ENCODE data around the gene WDFY3. TPM values are rescaled to one million over a fixed set of nuclear protein-coding genes. Genes with fewer than 3 reads are reported as not detected.
"Not testable (repeated sequence)": the region's sequence is repeated elsewhere in the genome, so short reads cannot be mapped to it uniquely, and the experiment has no call there.

Gene WDFY3
- total and polyA plus RNA-seq, 10 donors = 1.6 to 208 (median 127) TPM

- 77 to 86% (median 83%) methylated on average over 2 of the region's 2 CpGs for WGBS, 5 donors
- peaks cover 0 to 27% (median 2%) of the 10 kb centered on the region in 6 donors for H3K36me3 ChIP-seq
Observed at GRCh38 chr4:84808332-84808731, 158.2 kb downstream of the WDFY3 start.

GRCh38 chr4:84806541-84806940 is 159.9 kb downstream of the WDFY3 start:
- intact Hi-C loops (cut with DNase I; ENCODE audit: low total_unique reads); DNase-seq; H3K4me1 ChIP-seq; H3K4me3 ChIP-seq; H3K9me3 ChIP-seq; H3K27me3 ChIP-seq (replicated peaks in 1 of 7); H3K27ac ChIP-seq: not testable (repeated sequence)
- peaks cover 0 to 45% (median 5%) of the 10 kb centered on the region in 6 donors for H3K36me3 ChIP-seq
- 93 to 98% (median 96%) methylated on average over 11 of the region's 11 CpGs for WGBS, 5 donors

More at GRCh38 chr4:84808332-84808731, 158.2 kb downstream of the WDFY3 start:
- H3K9me3 ChIP-seq = no peaks in the 10 kb centered on the region
- H3K27me3 ChIP-seq (replicated peaks in 1 of 7) = no peaks in the 10 kb centered on the region
- TF ChIP-seq POLR2A (IDR thresholded peaks at IDR 0.05) (no peak), CTCF (IDR thresholded peaks at IDR 0.05 in 8 of 11, conservative IDR thresholded peaks at IDR 0.05 in 3 of 11) (no peak), POLR2AphosphoS5 (IDR thresholded peaks at IDR 0.05) (no peak)
- intact Hi-C loops (cut with DNase I; ENCODE audit: low total_unique reads) = no loop called here
- H3K4me3 ChIP-seq = no peak overlapping the region
- H3K27ac ChIP-seq = no peak overlapping the region
- H3K4me1 ChIP-seq = no peaks in the 10 kb centered on the region
- no peak for DNase-seq

GRCh38 chr4:84804136-84804535 is 162.4 kb downstream of the WDFY3 start:
- Histone ChIP-seq H3K27ac (no peak overlapping the region), H3K4me1 (no peaks in the 10 kb centered on the region), H3K4me3 (no peak overlapping the region), H3K9me3 (no peaks in the 10 kb centered on the region), H3K27me3 (replicated peaks in 1 of 7) (no peaks in the 10 kb centered on the region), H3K36me3 (peaks cover 0 to 53% (median 9%) of the 10 kb centered on the region in 6 donors)
- 71 to 95% (median 89%) methylated on average over 4 of the region's 4 CpGs for WGBS, 5 donors
- intact Hi-C loops (cut with DNase I; ENCODE audit: low total_unique reads) = no loop called here
- no peak for DNase-seq
- TF ChIP-seq POLR2A (IDR thresholded peaks at IDR 0.05) (no peak), POLR2AphosphoS5 (IDR thresholded peaks at IDR 0.05) (no peak), CTCF (IDR thresholded peaks at IDR 0.05 in 8 of 11, conservative IDR thresholded peaks at IDR 0.05 in 3 of 11) (no peak)

- Histone ChIP-seq H3K27ac (no peak overlapping the region), H3K9me3 (no peaks in the 10 kb centered on the region), H3K4me3 (no peak overlapping the region), H3K36me3 (peaks cover 0 to 55% (median 8%) of the 10 kb centered on the region in 6 donors), H3K27me3 (replicated peaks in 1 of 7) (no peaks in the 10 kb centered on the region), H3K4me1 (no peaks in the 10 kb centered on the region)
- DNase-seq = no peak
- intact Hi-C loops (cut with DNase I; ENCODE audit: low total_unique reads) = no loop called here
- no peak for TF ChIP-seq POLR2AphosphoS5 (IDR thresholded peaks at IDR 0.05)
- TF ChIP-seq CTCF (IDR thresholded peaks at IDR 0.05 in 8 of 11, conservative IDR thresholded peaks at IDR 0.05 in 3 of 11) = no peak
- TF ChIP-seq POLR2A (IDR thresholded peaks at IDR 0.05) = no peak
- 83 to 95% (median 86%) methylated on average over 1 of the region's 1 CpG for WGBS, 5 donors
Observed at GRCh38 chr4:84803720-84804119, 162.8 kb downstream of the WDFY3 start.

GRCh38 chr4:84803116-84803515 is 163.4 kb downstream of the WDFY3 start:
- no peaks in the 10 kb centered on the region for H3K4me1 ChIP-seq
- no peak for DNase-seq
- H3K27ac ChIP-seq = no peak overlapping the region
- WGBS, 5 donors = 92 to 94% (median 94%) methylated on average over 2 of the region's 2 CpGs
- TF ChIP-seq POLR2A (IDR thresholded peaks at IDR 0.05) (no peak), CTCF (IDR thresholded peaks at IDR 0.05 in 8 of 11, conservative IDR thresholded peaks at IDR 0.05 in 3 of 11) (no peak), POLR2AphosphoS5 (IDR thresholded peaks at IDR 0.05) (no peak)
- H3K4me3 ChIP-seq = no peak overlapping the region
- no peaks in the 10 kb centered on the region for H3K9me3 ChIP-seq
- no peaks in the 10 kb centered on the region for H3K27me3 ChIP-seq (replicated peaks in 1 of 7)
- intact Hi-C loops (cut with DNase I; ENCODE audit: low total_unique reads) = no loop called here
- H3K36me3 ChIP-seq = peaks cover 0 to 55% (median 8%) of the 10 kb centered on the region in 6 donors

Data from spleen (tissue), 11 donors.